NCI-H1694 treated with DMSO at 0.1 percent for 48 hours (cell line): ENCODE data around the gene TRMT112.
A peak's percentile ranks its signal among the peaks of the same experiment; 100 is the strongest.

Experiments used
- DNase-seq: peaks from one replicate; lab custom pipeline; 2025; lab: John Stamatoyannopoulos, UW

TRMT112 gene

DNA sequence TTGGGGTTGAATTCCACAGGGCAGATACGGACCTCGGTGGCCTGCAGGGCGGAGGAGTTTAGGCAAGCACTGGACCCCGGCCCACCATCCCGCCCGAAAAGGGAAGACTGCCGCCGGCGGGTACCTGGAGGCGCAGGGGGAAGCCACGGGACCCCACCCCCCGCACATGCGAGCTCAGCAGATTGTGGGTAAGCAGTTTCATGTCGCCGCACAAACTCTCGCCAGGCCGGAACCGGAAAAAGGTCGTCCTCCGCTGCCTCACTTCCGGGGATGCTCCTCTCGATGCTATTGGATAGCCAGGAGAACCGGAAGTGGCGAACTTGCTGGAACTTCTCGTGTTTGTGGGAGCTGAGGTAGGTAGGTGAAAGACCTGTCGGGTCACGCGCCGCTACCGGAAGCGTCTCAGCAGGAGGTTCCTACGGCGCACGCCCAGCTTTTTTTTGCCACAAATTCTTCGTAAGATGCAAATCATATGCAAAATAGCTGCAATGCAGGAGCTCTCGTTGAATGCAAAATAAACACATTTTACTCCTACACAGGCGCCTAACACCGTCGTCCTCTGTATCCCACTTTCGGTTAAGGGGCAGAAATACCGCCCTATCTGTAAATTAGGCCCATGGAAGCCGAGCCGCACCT lies at the start of gene TRMT112:
TRMT112 (minus strand) TSS at position 235 of the 636 bp plus-strand sequence; CDS start at position 202, 33 bp downstream.
- peak; percentile 96 for DNase-seq

DNA sequence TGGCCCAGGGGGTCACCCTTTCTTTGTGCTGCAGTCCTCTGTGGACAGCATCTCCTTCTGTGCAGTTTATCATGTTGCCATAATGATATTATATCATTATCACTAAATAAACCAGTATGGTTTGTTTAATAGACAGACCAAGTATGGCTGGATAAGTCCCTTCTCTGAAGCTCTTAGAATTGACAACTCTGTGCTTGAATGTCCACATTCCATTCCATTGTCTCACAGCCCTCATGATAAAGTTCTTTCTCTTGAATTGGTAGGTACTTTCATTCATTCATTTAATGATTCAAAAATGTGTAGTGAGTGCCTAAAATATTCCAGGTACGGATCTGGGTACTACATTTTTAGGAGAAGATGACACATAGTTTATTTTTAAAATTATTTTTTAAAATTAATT lies 49.4 kb upstream of the TRMT112 start:
- no peak for DNase-seq

DNA sequence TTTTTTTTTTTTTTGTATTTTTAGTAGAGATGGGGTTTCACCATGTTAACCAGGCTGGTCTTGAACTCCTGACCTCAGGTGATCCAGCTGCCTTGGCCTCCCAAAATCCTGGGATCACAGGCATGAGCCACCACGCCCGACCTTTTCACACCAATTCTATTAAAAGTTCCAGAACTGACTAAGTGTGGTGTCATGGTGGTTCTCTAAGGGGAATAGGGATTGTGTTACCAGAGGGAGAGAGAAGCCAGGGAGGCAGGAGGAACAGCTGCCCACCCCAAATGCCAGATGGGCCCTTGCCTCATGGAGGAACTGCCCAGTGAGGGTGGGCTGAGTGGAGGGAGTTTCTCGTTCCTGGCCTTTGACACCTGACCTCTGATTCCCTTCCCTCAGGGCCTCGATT lies 47.6 kb upstream of the TRMT112 start:
- DNase-seq: no peak

- DNase-seq: no peak
These were observed 47.1 kb upstream of the TRMT112 start for GRCh38 chr11:64364435-64364834.

DNA sequence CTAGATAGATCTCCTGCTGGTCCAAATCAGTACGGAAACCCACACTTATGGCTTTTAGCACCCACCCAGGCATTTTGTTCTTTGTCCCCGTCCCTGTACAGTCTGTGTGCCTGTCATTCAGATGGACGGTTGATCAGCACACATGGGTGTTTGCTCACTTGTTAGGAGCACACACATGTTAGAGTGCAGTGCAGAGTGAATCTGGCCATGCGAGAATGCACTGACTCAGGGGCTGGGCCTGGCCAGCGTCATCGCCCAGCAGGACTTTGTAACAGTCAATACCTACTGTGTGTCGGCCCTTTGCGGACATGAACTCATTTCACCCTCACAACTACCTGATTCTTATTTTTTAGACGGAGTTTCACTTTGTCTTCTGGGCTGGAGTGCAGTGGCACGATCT lies 45.0 kb upstream of the TRMT112 start:
- DNase-seq: no peak

DNA sequence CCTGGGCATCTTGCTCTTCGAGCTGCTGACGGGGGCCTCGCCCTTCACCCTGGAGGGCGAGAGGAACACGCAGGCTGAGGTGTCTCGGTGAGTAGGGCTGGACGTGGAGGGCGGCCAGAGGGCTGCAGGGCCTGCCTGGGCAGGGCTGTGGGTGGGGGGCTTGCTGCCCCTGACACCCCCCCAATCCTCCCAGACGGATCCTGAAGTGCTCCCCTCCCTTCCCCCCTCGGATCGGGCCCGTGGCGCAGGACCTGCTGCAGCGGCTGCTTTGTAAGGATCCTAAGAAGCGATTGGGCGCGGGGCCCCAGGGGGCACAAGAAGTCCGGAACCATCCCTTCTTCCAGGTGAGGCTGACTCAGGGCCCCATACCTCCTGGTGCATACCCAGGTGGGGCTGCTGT lies 44.3 kb upstream of the TRMT112 start:
- DNase-seq: no peak

DNA sequence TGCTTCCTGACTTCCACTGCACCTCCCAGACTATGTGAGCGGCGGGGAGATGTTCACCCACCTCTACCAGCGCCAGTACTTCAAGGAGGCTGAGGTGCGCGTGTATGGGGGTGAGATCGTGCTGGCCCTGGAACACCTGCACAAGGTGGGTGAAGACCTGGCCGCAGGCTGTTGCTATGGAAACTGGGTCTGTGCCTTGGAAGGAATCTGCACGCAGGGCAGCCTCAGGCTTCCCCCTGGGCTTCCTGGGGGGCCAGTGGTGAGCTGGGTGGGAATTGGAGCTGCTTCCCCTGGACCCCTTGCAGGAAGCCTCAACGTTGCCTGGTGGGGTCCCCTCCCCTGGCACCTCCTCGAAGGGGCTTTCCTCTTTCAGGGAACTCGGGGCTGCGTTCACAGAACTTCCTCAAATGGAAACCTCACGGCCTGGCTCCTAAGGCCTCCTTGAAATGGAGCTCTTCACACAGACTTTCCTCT lies 43.1 kb upstream of the TRMT112 start:
- DNase-seq: no peak

- no peak for DNase-seq
These were observed 42.5 kb upstream of the TRMT112 start for GRCh38 chr11:64359712-64360445.

GRCh38 chr11:64358907-64359711 lies 41.8 kb upstream of the TRMT112 start, which contains the start of gene RPS6KA4:
RPS6KA4 (plus strand) TSS chr11:64359162; CDS start chr11:64359236, 74 bp downstream.
- DNase-seq: no peak

- no peak for DNase-seq
These were observed 41.2 kb upstream of the TRMT112 start for GRCh38 chr11:64358536-64358906.

DNA sequence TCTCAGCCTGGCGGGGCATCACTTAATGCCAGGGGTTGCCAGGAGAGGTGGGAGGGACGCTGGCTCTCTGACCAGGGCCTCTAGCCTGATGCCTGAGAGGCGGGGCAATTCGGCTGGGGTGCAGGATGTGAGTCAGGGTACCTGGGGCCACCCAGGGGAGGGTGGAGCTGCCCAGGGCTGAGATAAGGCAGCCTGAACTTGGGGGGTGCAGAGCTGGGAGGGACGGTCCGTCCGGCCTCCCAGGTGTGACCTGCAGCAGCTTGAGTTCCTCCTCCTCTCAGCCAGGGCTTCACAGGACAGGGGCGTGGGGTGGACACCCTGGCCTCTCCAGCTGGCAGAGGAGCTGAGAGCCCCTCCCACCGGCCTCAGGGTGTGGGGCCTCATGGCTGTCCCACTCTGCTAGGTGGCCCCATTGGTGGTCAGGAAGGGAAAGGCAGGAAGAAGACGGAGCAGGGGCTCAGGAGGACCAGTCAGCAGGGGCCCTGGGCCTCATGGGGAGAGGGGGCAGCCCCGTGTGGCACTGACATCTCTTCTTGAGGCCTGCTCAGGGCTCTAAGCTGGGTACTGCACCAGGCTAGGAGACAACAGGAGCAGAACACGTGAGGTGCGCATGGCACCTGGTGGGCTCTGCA lies 40.7 kb upstream of the TRMT112 start:
- no peak for DNase-seq

DNA sequence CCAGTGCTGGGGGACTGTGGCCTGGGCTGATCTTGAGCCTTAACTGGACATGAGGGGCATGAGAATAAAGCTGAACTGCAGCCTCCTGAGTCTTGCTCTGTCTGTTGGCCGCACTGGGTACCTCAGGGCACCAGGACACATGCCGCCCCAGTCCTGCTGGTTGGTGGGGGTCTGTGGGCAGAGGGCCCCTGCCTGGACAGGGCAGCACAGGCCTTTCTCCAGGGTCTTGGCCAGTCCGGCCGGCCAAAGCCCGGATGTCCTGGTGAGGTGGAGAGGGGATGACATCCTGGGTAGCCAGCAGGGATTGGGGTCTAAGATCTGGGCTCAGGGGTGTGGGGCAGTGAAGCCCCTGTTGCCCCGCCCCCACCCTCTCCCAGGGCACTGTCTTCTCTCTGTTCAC lies 40.1 kb upstream of the TRMT112 start:
- no peak for DNase-seq

DNA sequence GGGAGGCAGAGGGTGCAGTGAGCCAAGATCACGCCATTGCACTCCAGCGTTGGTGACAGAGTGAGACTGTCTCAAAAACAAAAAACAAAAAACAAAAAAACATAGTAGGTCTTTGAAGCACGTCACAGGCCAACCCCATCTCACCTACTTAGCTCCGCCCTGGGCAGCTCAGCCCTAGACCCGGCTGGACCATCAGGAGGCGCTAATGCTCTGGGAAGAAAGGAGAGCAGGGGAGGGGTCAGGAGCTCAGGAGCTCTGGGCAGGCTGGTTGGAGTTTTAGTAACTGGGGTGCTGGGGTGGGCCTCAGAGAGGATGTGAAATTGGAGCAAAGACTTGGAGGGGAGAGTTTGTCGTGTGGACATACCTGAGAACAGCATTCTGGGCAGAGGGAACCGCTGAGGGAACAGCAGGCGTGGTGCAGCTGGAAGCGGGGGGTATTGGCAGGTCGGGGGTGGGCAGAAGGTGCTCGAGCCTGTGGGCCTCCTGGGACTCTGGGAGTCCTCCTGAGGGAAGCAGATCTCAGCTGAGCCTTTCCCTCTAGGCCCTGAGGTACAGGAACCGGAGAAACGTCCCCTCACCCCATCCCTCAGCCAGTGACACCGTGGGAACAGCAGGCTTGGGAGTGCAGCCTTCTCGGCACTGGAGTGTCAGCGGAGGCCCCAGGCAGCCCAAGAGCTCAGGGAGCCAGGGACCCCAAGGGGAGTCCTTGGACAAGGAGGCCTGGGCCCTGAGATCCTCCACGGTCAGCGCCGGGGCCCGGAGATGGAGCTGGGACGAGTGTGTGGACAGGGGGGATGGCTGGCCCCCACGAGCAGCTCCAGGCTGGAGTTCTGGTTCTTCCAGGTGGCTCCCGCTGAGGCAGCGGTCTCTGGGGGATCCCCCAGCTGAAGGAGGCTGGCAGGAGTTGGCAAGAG lies 39.4 kb upstream of the TRMT112 start:
- peak; percentile 51 for DNase-seq

DNA sequence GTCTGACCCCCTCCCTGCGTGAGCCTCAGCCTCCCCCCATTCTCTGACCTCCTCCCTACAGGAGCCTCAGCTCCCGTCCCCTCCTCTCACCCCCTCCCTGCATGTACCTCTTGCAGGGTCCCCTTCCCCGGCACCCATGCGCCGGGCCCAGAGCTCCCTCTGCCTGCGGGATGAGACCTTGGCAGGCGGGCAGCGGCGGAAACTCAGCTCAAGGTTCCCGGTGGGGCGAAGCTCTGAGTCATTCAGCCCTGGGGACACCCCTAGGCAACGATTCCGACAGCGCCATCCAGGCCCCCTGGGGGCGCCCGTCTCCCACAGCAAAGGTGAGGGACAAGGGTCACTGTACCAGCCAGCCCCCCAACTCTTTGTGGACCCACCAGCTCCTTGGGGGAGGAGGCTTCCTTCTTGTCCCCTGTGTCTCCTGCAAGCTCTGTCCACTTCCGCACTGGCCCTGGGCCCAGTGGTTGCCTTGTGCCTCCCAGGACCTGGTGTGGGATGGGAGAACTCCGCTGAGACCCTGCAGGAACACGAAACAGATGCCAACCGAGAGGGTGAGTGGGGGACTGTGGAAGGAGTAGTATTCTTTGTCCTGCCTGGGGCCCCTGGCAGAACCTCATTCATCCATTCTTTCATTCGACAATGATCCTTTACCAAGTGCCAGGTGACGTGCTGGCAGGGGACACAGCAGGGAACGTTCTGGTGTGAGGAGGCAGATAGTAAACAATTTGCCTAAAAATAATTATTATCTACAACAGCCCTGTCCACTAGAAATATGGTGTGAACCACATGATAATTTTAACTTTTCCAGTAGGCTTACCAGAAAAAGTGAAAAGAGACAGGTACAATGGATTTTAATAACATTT lies 38.0 kb upstream of the TRMT112 start:
- peak; percentile 58 for DNase-seq

DNA sequence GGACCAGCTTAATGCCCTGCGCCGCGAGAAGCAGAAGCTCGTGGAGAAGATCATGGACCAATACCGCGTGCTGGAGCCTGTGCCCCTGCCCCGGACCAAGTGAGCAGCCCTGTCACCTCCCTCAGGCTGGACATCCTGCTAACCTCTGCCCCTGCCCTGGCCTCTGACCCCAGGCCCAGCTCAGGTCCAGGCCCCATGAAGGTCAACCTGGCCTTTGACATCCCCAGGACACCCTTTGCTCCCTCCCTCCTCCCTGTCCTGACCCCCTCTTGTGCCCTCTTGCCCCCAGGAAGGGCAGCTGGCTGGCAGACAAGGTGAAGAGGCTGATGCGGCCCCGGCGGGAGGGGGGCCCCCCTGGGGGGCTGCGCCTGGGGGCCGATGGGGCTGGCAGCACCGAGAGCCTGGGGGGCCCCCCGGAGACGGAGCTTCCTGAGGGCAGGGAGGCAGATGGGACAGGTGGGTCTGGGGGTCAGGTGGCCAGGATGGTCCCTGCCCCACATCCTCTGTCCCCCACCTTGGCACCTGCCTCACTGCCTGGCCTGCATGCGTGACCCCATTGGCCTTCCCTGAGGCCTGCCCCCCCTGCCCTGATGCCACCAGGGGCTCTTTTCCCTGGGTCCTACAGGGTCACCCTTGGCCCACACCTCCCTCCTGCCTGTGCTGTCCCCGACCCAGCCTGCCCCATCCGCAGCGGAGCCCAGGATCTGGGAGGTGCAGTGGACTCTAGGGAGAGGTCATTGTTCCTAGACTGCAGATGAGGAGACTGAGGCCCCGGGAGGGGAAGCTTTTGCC lies 36.6 kb upstream of the TRMT112 start:
- no peak for DNase-seq

DNA sequence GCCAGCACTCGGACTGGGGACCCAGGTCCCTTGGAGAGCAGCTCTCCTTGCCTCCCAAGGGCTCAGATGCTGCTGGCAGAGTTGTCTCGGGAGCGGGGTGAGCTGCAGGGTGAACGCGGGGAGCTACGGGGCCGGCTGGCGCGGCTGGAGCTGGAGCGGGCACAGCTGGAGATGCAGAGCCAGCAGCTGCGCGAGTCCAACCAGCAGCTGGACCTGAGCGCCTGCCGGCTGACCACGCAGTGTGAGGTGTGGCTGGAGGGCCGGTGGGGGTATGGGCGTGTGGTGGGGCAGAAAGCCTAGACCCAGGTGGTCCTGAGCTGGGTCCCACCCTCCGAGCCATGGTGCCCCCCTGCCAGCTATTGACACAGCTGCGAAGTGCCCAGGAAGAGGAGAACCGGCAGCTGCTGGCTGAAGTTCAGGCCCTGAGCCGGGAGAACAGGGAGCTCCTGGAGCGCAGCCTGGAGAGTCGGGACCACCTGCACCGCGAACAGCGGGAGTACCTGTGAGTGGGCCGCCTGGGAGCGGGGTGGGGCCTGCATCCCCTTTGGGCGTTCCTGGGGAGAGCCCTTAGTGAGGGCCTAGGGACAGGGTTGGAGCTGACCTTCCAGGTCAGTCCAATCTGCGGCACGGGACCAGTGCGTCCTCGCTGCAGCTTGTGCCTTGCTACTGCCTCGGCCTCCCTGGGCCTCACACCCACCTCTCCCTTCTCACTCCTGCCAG lies 35.8 kb upstream of the TRMT112 start:
- DNase-seq: no peak

- DNase-seq: no peak
These were observed 35.0 kb upstream of the TRMT112 start for GRCh38 chr11:64352099-64352994.
